Measurements from ENCODE around the gene ARFGAP1. TPM values are rescaled to one million over a fixed set of nuclear protein-coding genes. Genes with fewer than 3 reads are reported as not detected.

Gene ARFGAP1
- total and polyA plus RNA-seq, 10 of the 15 experiments (the other 5 are each of a cell fraction or from before 2014, with no cell fraction given), result 0.45 to 79.9 (median 30.8) TPM

DNA sequence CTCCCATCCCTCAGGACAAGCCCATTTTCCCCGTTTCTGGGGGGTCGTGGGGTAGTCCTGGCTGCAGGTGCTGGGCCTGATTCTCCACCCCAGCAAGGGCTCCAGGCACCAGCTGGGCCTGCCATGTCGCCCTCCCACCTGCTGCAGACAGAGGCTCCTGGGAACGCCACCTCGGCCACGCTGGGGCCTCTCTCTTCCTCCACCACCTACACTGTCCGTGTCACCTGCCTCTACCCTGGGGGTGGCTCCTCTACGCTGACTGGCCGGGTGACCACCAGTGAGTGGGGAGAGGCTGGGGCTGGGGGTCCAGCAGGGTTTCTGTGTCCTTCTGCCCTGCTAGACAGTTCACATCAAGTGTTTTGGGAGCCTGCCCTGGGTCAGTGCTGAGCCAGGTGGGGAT, 39.7 kb downstream of the ARFGAP1 start:
- BruUV-seq (replicated peaks), result no TSS peak
- Histone ChIP-seq H3K9ac (ENCODE audit: control insufficient read depth, insufficient read depth, low read length) (no peak overlapping the region), H3K4me2 (ENCODE audit: control insufficient read depth, insufficient read depth) (no peak overlapping the region), H3K4me3 (no peak overlapping the region), H2AFZ (ENCODE audit: control insufficient read depth, low read depth, low read length) (no peak overlapping the region), H4K20me1 (ENCODE audit: control insufficient read depth, insufficient read depth) (no peaks in the 10 kb centered on the region), H3K9me3 (replicated peaks; ENCODE audit: control insufficient read depth, insufficient read depth, low read length) (no peaks in the 10 kb centered on the region), H3K27ac (ENCODE audit: control insufficient read depth, insufficient read depth) (no peak overlapping the region), H3K27me3 (replicated peaks in 1 of 2; ENCODE audit: control insufficient read depth in 2 of 2, insufficient read depth in 2 of 2, low read length in 1 of 2) (no peaks in the 10 kb centered on the region), H3K79me2 (ENCODE audit: control insufficient read depth, insufficient read depth, low read length) (no peaks in the 10 kb centered on the region), H3K36me3 (ENCODE audit: control insufficient read depth in 2 of 2, insufficient read depth in 2 of 2, low read length in 1 of 2) (no peaks in the 10 kb centered on the region), H3K4me1 (ENCODE audit: control insufficient read depth, insufficient read depth, low read length) (no peaks in the 10 kb centered on the region)
- DNase-seq (ENCODE audit: low read depth, low spot score), result no peak
- in situ Hi-C loops (cut with MboI) (no loop called here), intact Hi-C loops (cut with micrococcal nuclease; ENCODE audit: unreplicated experiment) (no loop called here)
- ATAC-seq, result no peak
- SMC1A ChIA-PET (ENCODE audit: uncharacterized antibody, unreplicated experiment), result no interaction called here
- RAD21 ChIA-PET (ENCODE audit: unreplicated experiment), result no interaction called here
- CTCF ChIA-PET, result no interaction called here
- WGBS (ENCODE audit: insufficient coverage, insufficient replicate concordance, low lambda C conversion rate, missing lambda C conversion rate), result 7% methylated on average over 9 of the region's 9 CpGs
- FAIRE-seq, result no peak
- POLR2A ChIA-PET, result no interaction called here
- TF ChIP-seq ZSCAN29 (IDR thresholded peaks at IDR 0.05) (no peak), ATF7 (IDR thresholded peaks at IDR 0.05; ENCODE audit: low read depth) (no peak), NFYB (IDR thresholded peaks at IDR 0.05; ENCODE audit: insufficient read depth, low read depth, low read length) (no peak), ZNF24 (IDR thresholded peaks at IDR 0.05) (no peak), NFIC (IDR thresholded peaks at IDR 0.05; ENCODE audit: low read depth, low read length) (no peak), SMC3 (IDR thresholded peaks at IDR 0.05; ENCODE audit: borderline replicate concordance, low read length) (no peak), ZNF274 (IDR thresholded peaks at IDR 0.05; ENCODE audit: insufficient read depth, insufficient read length) (no peak), SPI1 (IDR thresholded peaks at IDR 0.05; ENCODE audit: borderline replicate concordance, insufficient read depth, low read depth, low read length) (no peak), E2F4 (IDR thresholded peaks at IDR 0.05; ENCODE audit: low read depth, low read length) (no peak), POU2F2 (IDR thresholded peaks at IDR 0.05; ENCODE audit: borderline replicate concordance, low read depth, low read length) (no peak), IKZF2 (IDR thresholded peaks at IDR 0.05) (no peak), USF2 (IDR thresholded peaks at IDR 0.05; ENCODE audit: borderline replicate concordance, low read depth, low read length) (no peak), ATF3 (IDR thresholded peaks at IDR 0.05; ENCODE audit: borderline replicate concordance, extremely low read depth, low read depth, low read length) (no peak), FOS (IDR thresholded peaks at IDR 0.05; ENCODE audit: borderline replicate concordance, extremely low read depth, insufficient read length) (no peak)
- TF ChIP-seq, protein P1, sequence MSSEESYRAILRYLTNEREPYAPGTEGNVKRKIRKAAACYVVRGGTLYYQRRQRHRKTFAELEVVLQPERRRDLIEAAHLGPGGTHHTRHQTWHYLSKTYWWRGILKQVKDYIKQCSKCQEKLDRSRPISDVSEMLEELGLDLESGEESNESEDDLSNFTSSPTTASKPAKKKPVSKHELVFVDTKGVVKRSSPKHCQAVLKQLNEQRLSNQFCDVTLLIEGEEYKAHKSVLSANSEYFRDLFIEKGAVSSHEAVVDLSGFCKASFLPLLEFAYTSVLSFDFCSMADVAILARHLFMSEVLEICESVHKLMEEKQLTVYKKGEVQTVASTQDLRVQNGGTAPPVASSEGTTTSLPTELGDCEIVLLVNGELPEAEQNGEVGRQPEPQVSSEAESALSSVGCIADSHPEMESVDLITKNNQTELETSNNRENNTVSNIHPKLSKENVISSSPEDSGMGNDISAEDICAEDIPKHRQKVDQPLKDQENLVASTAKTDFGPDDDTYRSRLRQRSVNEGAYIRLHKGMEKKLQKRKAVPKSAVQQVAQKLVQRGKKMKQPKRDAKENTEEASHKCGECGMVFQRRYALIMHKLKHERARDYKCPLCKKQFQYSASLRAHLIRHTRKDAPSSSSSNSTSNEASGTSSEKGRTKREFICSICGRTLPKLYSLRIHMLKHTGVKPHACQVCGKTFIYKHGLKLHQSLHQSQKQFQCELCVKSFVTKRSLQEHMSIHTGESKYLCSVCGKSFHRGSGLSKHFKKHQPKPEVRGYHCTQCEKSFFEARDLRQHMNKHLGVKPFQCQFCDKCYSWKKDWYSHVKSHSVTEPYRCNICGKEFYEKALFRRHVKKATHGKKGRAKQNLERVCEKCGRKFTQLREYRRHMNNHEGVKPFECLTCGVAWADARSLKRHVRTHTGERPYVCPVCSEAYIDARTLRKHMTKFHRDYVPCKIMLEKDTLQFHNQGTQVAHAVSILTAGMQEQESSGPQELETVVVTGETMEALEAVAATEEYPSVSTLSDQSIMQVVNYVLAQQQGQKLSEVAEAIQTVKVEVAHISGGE (CRISPR knock-in tag; IDR thresholded peaks at IDR 0.05), result no peak
- TF ChIP-seq, protein P2, sequence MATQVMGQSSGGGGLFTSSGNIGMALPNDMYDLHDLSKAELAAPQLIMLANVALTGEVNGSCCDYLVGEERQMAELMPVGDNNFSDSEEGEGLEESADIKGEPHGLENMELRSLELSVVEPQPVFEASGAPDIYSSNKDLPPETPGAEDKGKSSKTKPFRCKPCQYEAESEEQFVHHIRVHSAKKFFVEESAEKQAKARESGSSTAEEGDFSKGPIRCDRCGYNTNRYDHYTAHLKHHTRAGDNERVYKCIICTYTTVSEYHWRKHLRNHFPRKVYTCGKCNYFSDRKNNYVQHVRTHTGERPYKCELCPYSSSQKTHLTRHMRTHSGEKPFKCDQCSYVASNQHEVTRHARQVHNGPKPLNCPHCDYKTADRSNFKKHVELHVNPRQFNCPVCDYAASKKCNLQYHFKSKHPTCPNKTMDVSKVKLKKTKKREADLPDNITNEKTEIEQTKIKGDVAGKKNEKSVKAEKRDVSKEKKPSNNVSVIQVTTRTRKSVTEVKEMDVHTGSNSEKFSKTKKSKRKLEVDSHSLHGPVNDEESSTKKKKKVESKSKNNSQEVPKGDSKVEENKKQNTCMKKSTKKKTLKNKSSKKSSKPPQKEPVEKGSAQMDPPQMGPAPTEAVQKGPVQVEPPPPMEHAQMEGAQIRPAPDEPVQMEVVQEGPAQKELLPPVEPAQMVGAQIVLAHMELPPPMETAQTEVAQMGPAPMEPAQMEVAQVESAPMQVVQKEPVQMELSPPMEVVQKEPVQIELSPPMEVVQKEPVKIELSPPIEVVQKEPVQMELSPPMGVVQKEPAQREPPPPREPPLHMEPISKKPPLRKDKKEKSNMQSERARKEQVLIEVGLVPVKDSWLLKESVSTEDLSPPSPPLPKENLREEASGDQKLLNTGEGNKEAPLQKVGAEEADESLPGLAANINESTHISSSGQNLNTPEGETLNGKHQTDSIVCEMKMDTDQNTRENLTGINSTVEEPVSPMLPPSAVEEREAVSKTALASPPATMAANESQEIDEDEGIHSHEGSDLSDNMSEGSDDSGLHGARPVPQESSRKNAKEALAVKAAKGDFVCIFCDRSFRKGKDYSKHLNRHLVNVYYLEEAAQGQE (IDR thresholded peaks at IDR 0.05; ENCODE audit: low read depth, low read length), result no peak

Measured in GM12878 (cell line).